HG03064 (cell line): ENCODE results near the gene ADRA2B.

Source experiments
- ATAC-seq: cut with Tn5 transposase; IDR thresholded peaks from one replicate; pipeline ENCODE4 v1.9.1; 2021; ENCODE audit warnings: low read depth; ENCODE audit not compliant: unreplicated experiment

Gene ADRA2B

GRCh38 chr2:96119389-96119751, 3.0 kb upstream of the ADRA2B start:
- no peak for ATAC-seq

- ATAC-seq: no peak
Observed at GRCh38 chr2:96118698-96119388, 2.5 kb upstream of the ADRA2B start.

GRCh38 chr2:96117701-96118588, 1.6 kb upstream of the ADRA2B start:
- no peak for ATAC-seq

- peak; percentile 74 for ATAC-seq
Observed at GRCh38 chr2:96116879-96117533, 635 bp upstream of the ADRA2B start.

GRCh38 chr2:96115631-96116423, 544 bp downstream of the ADRA2B start:
- no peak for ATAC-seq

- ATAC-seq: no peak
Observed at GRCh38 chr2:96114903-96115581, 1.3 kb downstream of the ADRA2B start.

- ATAC-seq: no peak
Observed at GRCh38 chr2:96114546-96114902, 1.8 kb downstream of the ADRA2B start.

- no peak for ATAC-seq
Observed at GRCh38 chr2:96113951-96114350, 2.4 kb downstream of the ADRA2B start.

GRCh38 chr2:96113367-96113677, 3.0 kb downstream of the ADRA2B start:
- no peak for ATAC-seq

GRCh38 chr2:96112501-96113366, 3.6 kb downstream of the ADRA2B start:
- ATAC-seq: no peak

GRCh38 chr2:96111823-96112500, 4.4 kb downstream of the ADRA2B start:
- no peak for ATAC-seq

- ATAC-seq: no peak
Observed at GRCh38 chr2:96111257-96111640, 5.1 kb downstream of the ADRA2B start.

GRCh38 chr2:96110621-96111256, 5.6 kb downstream of the ADRA2B start:
- ATAC-seq: no peak

GRCh38 chr2:96109931-96110511, 6.3 kb downstream of the ADRA2B start:
- no peak for ATAC-seq

- ATAC-seq: no peak
Observed at GRCh38 chr2:96109361-96109680, 7.0 kb downstream of the ADRA2B start.

- no peak for ATAC-seq
Observed at GRCh38 chr2:96108541-96109360, 7.6 kb downstream of the ADRA2B start.

GRCh38 chr2:96108151-96108540, 8.2 kb downstream of the ADRA2B start:
- ATAC-seq: no peak
